Immature natural killer cell (primary cell): ENCODE results near the gene MRPL37. TPM values are rescaled to one million over a fixed set of nuclear protein-coding genes. Genes with fewer than 3 reads are reported as not detected.
"Not testable (repeated sequence)": the region's sequence is repeated elsewhere in the genome, so short reads cannot be mapped to it uniquely, and the experiment has no call there.

Experiments used
- DNase-seq, 3 donors: peaks; one replicate each; pipeline ENCODE4 v3.0.0; 2022; ENCODE audit warnings: mixed read lengths in 1 of 3
- H3K27ac Mint-ChIP-seq, 6 donors: one replicate each; pipeline ENCODE4 v1.8.0; 2020; ENCODE audit warnings: mixed read lengths in 6 of 6, mild to moderate bottlenecking in 5 of 6, inconsistent platforms in 4 of 6, moderate library complexity in 3 of 6
- H3K27me3 Mint-ChIP-seq, 3 donors: one replicate each; pipeline ENCODE4 v1.8.0; 2020 to 2021; ENCODE audit warnings: low read depth in 3 of 3, mild to moderate bottlenecking in 3 of 3, mixed read lengths in 3 of 3, moderate library complexity in 3 of 3, inconsistent platforms in 1 of 3
- H3K36me3 Mint-ChIP-seq, 3 donors: one replicate each; pipeline ENCODE4 v1.8.0; 2020; ENCODE audit warnings: mixed read lengths in 3 of 3, inconsistent platforms in 2 of 3, mild to moderate bottlenecking in 2 of 3
- H3K4me1 Mint-ChIP-seq, 2 donors: one replicate each; pipeline ENCODE4 v1.8.0; 2020; ENCODE audit warnings: inconsistent platforms in 2 of 2, mild to moderate bottlenecking in 2 of 2, mixed read lengths in 2 of 2, moderate library complexity in 1 of 2
- H3K4me3 Mint-ChIP-seq, 5 donors: one replicate each; pipeline ENCODE4 v1.8.0; 2020; ENCODE audit warnings: mild to moderate bottlenecking in 5 of 5, mixed read lengths in 5 of 5, inconsistent platforms in 3 of 5, moderate library complexity in 3 of 5
- H3K9me3 Mint-ChIP-seq, 6 donors: one replicate each; pipeline ENCODE4 v1.8.0; 2020; ENCODE audit warnings: mild to moderate bottlenecking in 6 of 6, mixed read lengths in 6 of 6, inconsistent platforms in 4 of 6, moderate library complexity in 3 of 6
- polyA plus RNA-seq, 3 donors: library from polyadenylated mRNA; unstranded; fragments of 300-500 nt; fragmentation: Illumina TruSeq; gene quantifications; one replicate each; pipeline ENCODE4 v1.2.3, GENCODE V29; 2021

Gene MRPL37
- polyA plus RNA-seq, 3 donors from 2014 or later, result 47.4 to 77.5 (median 52.3) TPM

DNA sequence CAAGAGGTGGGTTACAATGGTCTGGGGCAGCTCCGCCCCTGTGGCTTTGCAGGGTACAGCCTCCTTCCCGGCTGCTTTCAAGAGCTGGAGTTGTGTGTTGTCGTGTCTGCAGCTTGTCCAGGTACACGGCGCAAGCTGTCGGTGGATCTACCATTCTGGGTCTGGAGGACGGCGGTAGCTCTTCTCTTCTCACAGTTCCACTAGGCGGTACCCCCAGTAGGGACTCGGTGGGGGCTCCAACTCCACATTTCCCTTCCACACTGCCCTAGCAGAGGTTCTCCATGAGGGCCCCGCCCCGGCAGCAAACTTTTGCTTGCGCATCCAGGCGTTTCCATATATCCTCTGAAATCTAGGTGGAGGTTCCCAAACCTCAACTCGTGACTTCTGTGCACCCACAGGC is 34.8 kb upstream of the MRPL37 start:
- Mint-ChIP-seq H3K27ac (no peak overlapping the region), H3K4me1 (no peaks in the 10 kb centered on the region), H3K9me3 (no peaks in the 10 kb centered on the region), H3K36me3 (peaks cover 0 to 3% (median 0%) of the 10 kb centered on the region in 3 donors), H3K4me3 (no peak overlapping the region), H3K27me3 (peaks cover 0 to 2% (median 0%) of the 10 kb centered on the region in 3 donors)
- DNase-seq, result no peak

DNA sequence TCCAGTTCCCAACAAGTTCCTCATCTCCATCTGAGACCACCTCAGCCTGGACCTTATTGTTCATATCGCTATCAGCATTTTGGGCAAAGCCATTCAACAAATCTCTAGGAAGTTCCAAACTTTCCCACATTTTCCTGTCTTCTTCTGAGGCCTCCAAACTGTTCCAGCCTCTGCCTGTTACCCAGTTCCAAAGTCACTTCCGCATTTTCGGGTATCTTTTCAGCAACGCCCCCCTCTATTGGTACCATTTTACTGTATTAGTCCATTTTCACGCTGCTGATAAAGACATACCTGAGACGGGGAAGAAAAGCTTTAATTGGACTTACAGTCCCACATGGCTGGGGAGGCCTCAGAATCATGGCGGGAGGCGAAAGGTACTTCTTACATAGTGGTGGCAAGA is 33.6 kb upstream of the MRPL37 start:
- not testable (repeated sequence) for H3K36me3 Mint-ChIP-seq, H3K27ac Mint-ChIP-seq, H3K4me3 Mint-ChIP-seq, H3K27me3 Mint-ChIP-seq, DNase-seq, H3K4me1 Mint-ChIP-seq, H3K9me3 Mint-ChIP-seq

DNA sequence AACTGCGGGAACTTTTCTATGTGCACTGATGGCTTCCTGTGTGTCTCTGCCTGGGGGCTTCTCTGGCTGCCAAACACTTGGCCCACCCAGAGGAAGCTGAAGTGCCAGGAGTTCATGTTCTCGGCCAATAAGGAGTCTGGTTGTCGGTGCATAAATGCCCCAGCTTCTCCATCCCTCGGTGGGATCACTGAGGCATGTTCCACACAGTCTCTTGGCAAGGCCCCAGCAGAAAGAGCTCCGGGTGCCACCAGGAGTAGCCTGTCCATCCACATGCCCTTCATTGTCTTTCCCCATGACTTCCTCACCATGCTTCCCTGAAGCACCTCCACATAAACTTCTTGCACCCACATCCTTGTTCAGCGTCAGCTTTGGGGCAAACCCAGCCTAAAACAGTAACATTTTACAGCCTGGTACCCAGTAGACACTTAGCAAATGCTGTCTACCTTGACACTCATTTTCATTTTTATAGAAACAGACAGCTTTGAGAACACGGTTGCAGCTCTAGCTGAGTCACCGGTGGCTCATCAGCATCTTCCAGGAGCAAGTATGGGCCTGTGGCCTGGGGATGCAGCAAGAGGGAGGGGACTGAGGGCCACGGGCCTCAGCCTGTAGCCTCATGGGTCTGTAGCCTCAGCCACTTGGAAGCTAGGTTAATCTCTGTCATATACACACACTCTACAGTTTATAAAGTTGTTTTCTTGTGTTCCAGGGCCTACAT is 32.4 kb upstream of the MRPL37 start:
- DNase-seq, result no peak
- H3K4me1 Mint-ChIP-seq, result no peaks in the 10 kb centered on the region
- H3K9me3 Mint-ChIP-seq, result no peaks in the 10 kb centered on the region
- H3K36me3 Mint-ChIP-seq, result peaks cover 0 to 3% (median 0%) of the 10 kb centered on the region in 3 donors
- no peak overlapping the region for H3K27ac Mint-ChIP-seq
- no peak overlapping the region for H3K4me3 Mint-ChIP-seq
- H3K27me3 Mint-ChIP-seq, result peaks cover 0 to 2% (median 0%) of the 10 kb centered on the region in 3 donors

DNA sequence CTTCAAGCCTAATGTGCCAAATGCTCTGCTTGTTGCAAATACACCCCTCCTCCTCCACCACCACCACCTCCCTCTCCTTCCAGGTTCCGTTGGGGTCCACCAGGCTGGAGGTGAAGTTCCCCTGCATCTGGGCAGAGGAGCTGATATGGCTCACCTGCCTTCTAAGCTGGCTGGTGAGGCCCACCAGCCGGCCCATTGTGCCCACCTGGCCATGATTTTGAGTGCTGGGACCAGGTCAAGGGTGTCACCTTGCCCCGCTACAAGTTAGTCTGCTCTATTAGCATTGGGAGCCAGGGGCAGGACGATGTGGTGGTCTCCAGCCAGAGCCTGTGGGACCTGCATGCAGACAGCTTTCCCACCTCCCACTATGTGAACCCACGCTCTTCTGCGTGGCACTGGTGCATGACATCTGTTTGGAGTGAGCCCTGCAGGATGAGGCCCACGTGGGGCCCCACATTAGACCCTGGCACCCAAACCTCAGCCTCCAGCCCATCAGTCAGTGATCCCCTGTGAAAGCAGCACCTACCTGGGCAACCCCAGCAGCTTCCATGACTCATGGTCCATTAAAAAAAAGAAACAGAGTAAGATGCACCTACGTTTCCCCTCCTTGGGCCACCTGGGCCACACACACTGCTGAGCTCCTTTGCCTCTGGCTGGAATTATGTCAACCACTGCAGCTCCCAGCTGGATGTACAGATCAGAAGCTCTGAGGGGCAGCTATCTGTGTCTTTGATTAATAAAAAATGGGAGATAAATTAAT is 31.6 kb upstream of the MRPL37 start:
- no peak overlapping the region for H3K27ac Mint-ChIP-seq
- no peaks in the 10 kb centered on the region for H3K9me3 Mint-ChIP-seq
- peaks cover 0 to 3% (median 0%) of the 10 kb centered on the region in 3 donors for H3K36me3 Mint-ChIP-seq
- no peak overlapping the region for H3K4me3 Mint-ChIP-seq
- DNase-seq, result no peak
- H3K4me1 Mint-ChIP-seq, result no peaks in the 10 kb centered on the region
- peaks cover 0 to 2% (median 0%) of the 10 kb centered on the region in 3 donors for H3K27me3 Mint-ChIP-seq

DNA sequence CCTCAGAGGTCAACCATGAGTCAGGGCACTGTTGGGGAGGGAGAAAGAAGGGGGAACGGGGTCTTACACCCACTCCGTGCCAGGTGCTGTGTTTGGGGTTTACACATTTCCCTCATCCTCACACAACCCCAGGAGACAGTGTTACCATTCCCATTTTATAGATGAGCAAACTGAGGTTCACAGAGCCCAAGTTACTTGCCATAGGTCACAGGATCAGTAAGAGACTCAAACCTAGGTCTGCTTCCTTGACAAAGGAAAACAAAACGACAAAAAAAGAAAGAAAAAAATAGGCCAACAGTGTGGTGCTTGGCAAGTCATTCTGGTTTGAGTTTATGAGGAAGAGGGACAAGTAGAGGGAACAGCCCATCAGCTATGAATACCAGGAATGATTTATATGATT is 30.9 kb upstream of the MRPL37 start:
- no peak for DNase-seq
- Mint-ChIP-seq H3K27me3 (peaks cover 0 to 2% (median 0%) of the 10 kb centered on the region in 3 donors), H3K36me3 (peaks cover 0 to 3% (median 0%) of the 10 kb centered on the region in 3 donors), H3K4me3 (no peak overlapping the region), H3K27ac (no peak overlapping the region), H3K9me3 (no peaks in the 10 kb centered on the region), H3K4me1 (no peaks in the 10 kb centered on the region)

DNA sequence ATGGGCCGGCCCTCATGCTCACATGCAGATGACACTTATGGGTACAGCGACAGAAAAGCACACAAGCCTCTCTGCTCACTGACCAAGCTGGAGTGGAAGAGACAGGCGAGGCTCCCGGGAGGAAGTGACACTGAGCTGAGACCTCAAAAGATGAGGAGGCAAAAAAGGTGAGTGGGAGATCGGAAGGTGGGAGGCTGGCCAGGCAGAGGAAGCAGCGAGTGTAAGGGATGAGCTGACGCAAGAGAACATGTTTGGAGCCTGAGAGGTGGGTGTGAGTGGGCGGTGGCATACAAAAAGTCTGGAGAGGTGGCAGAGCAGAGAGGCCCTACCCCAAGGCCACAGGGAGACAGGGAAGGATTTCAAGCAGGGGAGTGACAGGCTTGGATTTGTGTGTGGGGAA is 29.0 kb upstream of the MRPL37 start:
- H3K4me3 Mint-ChIP-seq, result no peak overlapping the region
- H3K4me1 Mint-ChIP-seq, result no peaks in the 10 kb centered on the region
- no peak for DNase-seq
- H3K27ac Mint-ChIP-seq, result no peak overlapping the region
- peaks cover 0 to 6% (median 0%) of the 10 kb centered on the region in 3 donors for H3K27me3 Mint-ChIP-seq
- no peaks in the 10 kb centered on the region for H3K9me3 Mint-ChIP-seq
- H3K36me3 Mint-ChIP-seq, result peaks cover 0 to 3% (median 3%) of the 10 kb centered on the region in 3 donors

DNA sequence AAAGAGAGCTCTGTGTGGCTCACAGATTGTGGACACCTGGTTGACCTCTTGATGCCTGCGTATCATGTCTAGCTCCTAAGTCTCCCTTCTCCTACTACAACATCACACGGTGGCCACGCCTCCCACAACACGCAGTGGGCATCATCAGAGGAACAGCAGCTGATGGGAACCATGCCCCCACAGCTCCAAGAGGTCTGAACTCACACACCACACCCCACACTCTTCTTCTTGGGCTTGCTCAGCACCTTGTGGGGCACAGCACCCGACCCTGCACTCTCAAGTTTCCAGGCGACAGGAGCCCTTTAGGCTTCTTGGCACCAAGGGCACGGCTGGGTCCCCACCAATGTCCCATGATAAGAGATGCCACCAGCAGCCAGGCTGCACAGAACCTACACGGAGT is 28.4 kb upstream of the MRPL37 start:
- Mint-ChIP-seq H3K27me3 (peaks cover 0 to 6% (median under 1%) of the 10 kb centered on the region in 3 donors), H3K4me1 (no peaks in the 10 kb centered on the region), H3K9me3 (no peaks in the 10 kb centered on the region), H3K27ac (no peak overlapping the region), H3K4me3 (no peak overlapping the region), H3K36me3 (peaks cover 0 to 3% (median 3%) of the 10 kb centered on the region in 3 donors)
- no peak for DNase-seq

DNA sequence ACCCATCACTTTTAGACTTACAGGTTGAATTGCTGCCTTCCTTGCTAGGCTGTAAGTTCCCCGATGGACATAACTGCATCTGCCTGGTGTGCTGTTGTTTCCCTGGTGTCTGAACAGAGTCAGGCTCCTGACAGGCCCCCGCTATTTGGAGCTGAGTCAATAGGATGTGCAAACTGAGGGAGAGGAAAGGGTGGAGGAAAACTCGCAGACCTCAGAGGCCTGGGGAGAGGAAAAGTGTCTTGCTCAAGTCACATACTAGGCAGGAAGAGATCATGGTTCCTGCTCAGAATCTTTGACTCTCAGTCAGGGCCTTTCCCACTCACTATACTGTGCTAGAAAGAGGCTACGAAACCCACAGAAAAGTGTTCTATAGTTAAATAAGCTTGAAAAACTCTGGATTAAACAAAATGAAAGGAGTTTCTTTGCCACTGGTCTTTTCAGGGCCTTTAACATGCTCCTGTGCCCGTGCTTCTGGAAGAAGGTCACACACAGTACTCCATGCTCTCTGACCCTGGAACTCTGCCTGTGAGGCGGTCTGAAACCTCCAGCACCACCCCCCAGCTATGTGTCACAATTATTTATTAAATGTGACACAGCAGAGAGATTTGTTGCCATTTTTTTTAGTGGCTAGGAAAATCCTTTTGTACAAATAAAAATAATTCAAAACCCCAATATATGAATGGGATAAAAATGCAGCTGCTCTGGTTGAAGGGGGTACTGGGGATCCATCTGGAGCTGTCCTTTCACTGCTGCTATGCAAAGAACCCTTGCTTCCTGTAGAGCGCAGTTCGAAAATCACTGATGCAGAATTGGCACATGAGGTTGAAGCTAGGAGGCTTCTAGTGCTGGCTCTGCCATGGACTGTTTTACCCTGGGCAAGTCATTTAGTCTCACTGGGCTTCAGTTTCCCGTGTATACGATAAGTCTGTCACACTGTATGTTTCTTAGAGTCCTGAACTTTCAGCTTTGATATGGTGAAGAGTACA is 27.1 kb upstream of the MRPL37 start:
- Mint-ChIP-seq H3K9me3 (no peaks in the 10 kb centered on the region), H3K36me3 (peaks cover 0 to 4% (median 3%) of the 10 kb centered on the region in 3 donors), H3K4me3 (no peak overlapping the region), H3K4me1 (no peaks in the 10 kb centered on the region), H3K27ac (no peak overlapping the region), H3K27me3 (peaks cover 0 to 4% (median 2%) of the 10 kb centered on the region in 3 donors)
- no peak for DNase-seq

DNA sequence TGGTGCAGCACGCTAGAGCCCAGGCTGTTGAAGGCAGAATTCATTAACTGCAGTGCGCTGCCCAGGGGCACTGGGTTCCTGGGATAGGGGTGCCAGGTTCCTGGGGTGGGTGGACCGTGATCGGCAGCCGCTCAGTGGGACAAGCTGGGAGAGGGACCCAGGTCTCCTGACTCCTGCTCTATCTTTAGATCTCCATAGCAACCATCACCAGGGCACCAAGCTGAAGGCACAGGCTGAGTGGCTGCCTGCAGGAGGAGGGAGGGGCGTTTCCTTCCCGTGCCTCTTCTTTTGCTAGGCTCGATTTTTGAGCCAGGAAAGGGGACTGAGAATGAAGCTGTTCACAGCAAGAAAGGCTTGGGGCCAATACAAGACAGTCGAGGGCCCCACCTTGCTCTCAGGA is 26.3 kb upstream of the MRPL37 start:
- H3K27me3 Mint-ChIP-seq, result peaks cover 0 to 5% (median 2%) of the 10 kb centered on the region in 3 donors
- H3K9me3 Mint-ChIP-seq, result no peaks in the 10 kb centered on the region
- H3K36me3 Mint-ChIP-seq, result peaks cover 0 to 6% (median 3%) of the 10 kb centered on the region in 3 donors
- no peak overlapping the region for H3K4me3 Mint-ChIP-seq
- no peak for DNase-seq
- no peak overlapping the region for H3K27ac Mint-ChIP-seq
- no peaks in the 10 kb centered on the region for H3K4me1 Mint-ChIP-seq

DNA sequence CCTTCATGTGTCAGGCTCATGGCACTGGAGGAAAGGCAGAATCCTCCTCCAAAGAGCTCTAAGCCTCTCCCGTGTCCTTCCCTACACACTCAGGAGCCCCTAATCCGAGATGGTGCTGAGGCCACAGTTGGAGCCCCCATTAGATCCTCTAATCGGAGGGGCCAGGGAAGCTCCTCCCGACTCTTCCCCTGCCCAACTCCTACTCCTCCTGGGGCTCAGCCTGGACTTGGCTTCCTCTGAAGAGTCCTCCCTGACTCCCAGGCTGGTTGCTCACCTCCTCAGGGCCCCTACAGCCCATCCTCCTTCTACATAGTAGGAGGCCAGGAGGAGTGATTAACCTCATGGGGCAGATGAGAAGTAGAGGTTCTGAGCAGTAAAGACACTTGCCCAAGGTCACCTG is 25.9 kb upstream of the MRPL37 start:
- no peak overlapping the region for H3K4me3 Mint-ChIP-seq
- no peak for DNase-seq
- no peak overlapping the region for H3K27ac Mint-ChIP-seq
- no peaks in the 10 kb centered on the region for H3K4me1 Mint-ChIP-seq
- peaks cover 0 to 5% (median 2%) of the 10 kb centered on the region in 3 donors for H3K27me3 Mint-ChIP-seq
- H3K36me3 Mint-ChIP-seq, result peaks cover 0 to 6% (median 3%) of the 10 kb centered on the region in 3 donors
- no peaks in the 10 kb centered on the region for H3K9me3 Mint-ChIP-seq

DNA sequence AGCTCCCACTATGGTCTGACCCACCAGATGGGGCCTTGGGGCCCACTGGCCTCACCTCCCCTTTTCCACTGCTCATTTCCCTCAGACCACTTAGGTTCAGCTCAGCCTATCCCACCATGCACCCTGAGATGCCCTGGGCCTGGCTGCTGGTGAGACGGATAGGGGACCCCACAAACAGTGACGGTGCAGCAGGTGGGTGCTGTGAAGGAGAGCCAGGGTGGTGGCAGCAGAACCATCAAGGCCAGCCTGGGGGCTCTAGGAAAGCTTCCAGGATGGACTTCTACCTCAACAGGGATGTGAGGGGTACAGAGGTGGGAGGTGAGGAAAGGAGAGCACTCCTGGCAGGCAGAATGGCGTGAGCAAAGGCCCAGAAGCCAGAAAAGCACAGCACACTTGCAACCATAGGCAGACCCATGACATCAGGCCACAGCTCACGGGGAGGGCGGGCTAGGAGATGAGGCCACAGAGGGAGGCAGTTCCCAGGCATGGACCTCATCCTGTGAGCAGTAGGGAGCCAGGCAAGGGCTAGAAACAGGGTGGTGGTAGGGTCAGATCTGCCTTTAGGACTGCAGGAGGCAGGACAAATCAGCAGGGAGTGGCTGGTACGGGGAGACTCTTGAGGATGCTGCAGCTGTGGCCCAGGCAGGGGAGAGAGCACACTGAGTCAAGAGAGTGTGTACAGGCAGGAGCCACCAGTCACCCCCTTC is 23.2 kb upstream of the MRPL37 start:
- no peak overlapping the region for H3K4me3 Mint-ChIP-seq
- H3K27ac Mint-ChIP-seq, result no peak overlapping the region
- H3K36me3 Mint-ChIP-seq, result peaks cover 0 to 6% (median 3%) of the 10 kb centered on the region in 3 donors
- no peak for DNase-seq
- H3K27me3 Mint-ChIP-seq, result peaks cover 0 to 5% (median 2%) of the 10 kb centered on the region in 3 donors
- H3K9me3 Mint-ChIP-seq, result no peaks in the 10 kb centered on the region
- H3K4me1 Mint-ChIP-seq, result no peaks in the 10 kb centered on the region

DNA sequence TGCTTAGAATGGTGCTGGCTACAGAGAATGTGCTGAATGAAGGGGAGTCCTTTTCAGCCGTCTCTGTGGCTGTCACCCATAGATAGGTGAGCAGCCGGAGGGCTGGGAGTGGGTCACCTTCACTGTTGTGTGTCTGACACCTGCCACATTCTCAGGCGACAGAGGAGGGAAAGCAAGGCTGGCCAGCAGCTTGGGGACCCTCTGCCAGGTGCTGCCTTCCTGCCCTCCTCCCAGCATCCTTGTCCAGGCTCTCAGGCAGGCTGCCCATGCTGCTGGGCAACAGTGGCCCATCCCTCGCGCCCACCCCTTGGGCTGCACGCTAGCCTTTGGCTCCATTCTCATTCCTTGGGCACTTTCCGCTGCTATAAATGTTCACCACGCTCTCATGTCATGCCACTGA is 22.2 kb upstream of the MRPL37 start:
- Mint-ChIP-seq H3K9me3 (no peaks in the 10 kb centered on the region), H3K27ac (no peak overlapping the region), H3K4me1 (no peaks in the 10 kb centered on the region), H3K27me3 (peaks cover 0 to 5% (median 2%) of the 10 kb centered on the region in 3 donors), H3K36me3 (peaks cover 0 to 6% (median 3%) of the 10 kb centered on the region in 3 donors), H3K4me3 (no peak overlapping the region)
- no peak for DNase-seq
